HepG2 (cell line): ENCODE measurements around the gene CCNJL. TPM values are rescaled to one million over a fixed set of nuclear protein-coding genes. Genes with fewer than 3 reads are reported as not detected.

Source experiments
- PTBP1 ChIP-seq: fragments of 200-400 bp; formaldehyde crosslinking; IDR thresholded peaks from 2 replicates; pipeline ENCODE4 v1.6.1; 2018; ENCODE audit warnings: low read length, low read depth; ENCODE audit not compliant: poor library complexity, severe bottlenecking
- RARA ChIP-seq: IDR thresholded peaks from 2 replicates; pipeline ENCODE4 v1.6.1; 2016; ENCODE audit warnings: missing genetic modification reagents, missing compliant biosample characterization
- RXRA ChIP-seq: sonication (generic); formaldehyde crosslinking; IDR thresholded peaks from 2 replicates; pipeline ENCODE4 v1.5.1; 2020; ENCODE audit warnings: missing genetic modification reagents
- RXRB ChIP-seq: IDR thresholded peaks from 2 replicates; pipeline ENCODE4 v1.6.1; 2016; ENCODE audit warnings: borderline replicate concordance, missing genetic modification reagents, missing compliant biosample characterization
- polyA plus RNA-seq, 8 experiments: library from polyadenylated mRNA; depleted of rRNA in 3 of 8; stranded (reverse) in 7 of 8; unstranded in 1 of 8; fragments of >200 nt; fragmentation: Illumina TruSeq in 4 of 8; extraction: Trizol in 4 of 8; gene quantifications; 2 replicates each; pipeline versions ENCODE4 v1.2.1 to v1.2.3, GENCODE V29; 2011 to 2016; ENCODE audit warnings: low read depth in 4 of 8, missing spikeins in 1 of 8, mixed read lengths in 1 of 8; ENCODE audit not compliant: insufficient read depth in 1 of 8
- total RNA-seq, 5 experiments: library from RNA; depleted of rRNA; stranded (reverse); fragments of >200 nt; fragmentation: Illumina TruSeq; extraction: Trizol; gene quantifications; 2 replicates each; pipeline ENCODE4 v1.2.3, GENCODE V29; 2016; ENCODE audit warnings: low read depth in 1 of 5
- TF ChIP-seq, protein P1 (sequence below): sonication (generic); formaldehyde crosslinking; IDR thresholded peaks from 2 replicates; pipeline ENCODE4 v1.5.1; 2020; ENCODE audit warnings: mild to moderate bottlenecking, missing genetic modification reagents, borderline replicate concordance
- TF ChIP-seq, protein P2 (sequence below): sonication (generic); formaldehyde crosslinking; IDR thresholded peaks from 2 replicates; pipeline ENCODE4 v1.4.0; 2020; ENCODE audit warnings: mild to moderate bottlenecking, missing genetic modification reagents
- TF ChIP-seq, protein P3 (sequence below): IDR thresholded peaks from 2 replicates; pipeline ENCODE4 v1.6.1; 2018; ENCODE audit warnings: missing genetic modification reagents

CCNJL gene
- total and polyA plus RNA-seq, 2 of the 13 experiments (the other 11 are each of a cell fraction or from before 2014, with no cell fraction given) = 1.6 to 4.4 TPM

DNA sequence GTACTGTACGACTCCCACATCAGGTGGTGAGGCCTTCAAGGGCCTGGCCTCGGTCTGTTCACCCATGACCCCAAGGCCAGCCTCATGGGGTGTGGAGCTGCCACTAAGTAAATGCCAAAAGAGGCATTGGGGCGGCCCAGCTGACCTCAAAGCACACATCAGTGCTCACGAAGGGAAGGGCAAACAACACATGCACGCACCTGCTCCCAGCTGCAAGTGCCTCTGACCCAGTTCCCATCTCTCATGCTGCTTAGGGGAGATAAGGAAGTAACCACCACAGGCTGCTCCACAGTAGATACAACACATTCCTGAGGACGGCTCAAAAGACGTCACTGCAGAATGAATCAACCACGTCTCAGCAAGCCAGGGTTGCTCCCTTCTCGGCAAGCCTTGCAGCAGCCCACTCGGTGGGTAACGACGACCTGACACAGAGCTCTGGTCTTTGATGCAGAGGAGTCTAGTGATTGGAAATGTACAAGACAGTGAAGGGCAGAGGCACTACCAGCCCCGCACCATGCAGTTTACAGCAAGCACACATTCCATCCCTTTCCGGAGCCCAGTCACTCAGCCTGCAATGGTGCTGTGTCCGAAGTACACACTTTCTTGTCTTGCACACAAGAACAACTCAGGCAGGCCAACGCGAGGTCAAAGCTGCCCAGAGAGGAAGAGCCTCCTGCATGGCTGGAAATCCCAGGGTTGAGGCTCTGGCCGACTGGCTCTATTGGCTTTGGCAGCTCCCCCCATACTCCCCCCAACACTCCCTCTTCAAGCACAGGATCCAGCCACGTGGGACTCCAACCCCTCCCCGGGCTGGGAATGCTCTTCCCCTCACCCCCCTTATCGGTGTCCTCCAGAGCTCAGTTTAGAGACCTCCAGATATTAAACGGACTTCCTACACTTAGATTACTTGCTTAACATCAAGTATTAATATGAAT, 51.2 kb downstream of the CCNJL start (continued):
- TF ChIP-seq, protein P1, sequence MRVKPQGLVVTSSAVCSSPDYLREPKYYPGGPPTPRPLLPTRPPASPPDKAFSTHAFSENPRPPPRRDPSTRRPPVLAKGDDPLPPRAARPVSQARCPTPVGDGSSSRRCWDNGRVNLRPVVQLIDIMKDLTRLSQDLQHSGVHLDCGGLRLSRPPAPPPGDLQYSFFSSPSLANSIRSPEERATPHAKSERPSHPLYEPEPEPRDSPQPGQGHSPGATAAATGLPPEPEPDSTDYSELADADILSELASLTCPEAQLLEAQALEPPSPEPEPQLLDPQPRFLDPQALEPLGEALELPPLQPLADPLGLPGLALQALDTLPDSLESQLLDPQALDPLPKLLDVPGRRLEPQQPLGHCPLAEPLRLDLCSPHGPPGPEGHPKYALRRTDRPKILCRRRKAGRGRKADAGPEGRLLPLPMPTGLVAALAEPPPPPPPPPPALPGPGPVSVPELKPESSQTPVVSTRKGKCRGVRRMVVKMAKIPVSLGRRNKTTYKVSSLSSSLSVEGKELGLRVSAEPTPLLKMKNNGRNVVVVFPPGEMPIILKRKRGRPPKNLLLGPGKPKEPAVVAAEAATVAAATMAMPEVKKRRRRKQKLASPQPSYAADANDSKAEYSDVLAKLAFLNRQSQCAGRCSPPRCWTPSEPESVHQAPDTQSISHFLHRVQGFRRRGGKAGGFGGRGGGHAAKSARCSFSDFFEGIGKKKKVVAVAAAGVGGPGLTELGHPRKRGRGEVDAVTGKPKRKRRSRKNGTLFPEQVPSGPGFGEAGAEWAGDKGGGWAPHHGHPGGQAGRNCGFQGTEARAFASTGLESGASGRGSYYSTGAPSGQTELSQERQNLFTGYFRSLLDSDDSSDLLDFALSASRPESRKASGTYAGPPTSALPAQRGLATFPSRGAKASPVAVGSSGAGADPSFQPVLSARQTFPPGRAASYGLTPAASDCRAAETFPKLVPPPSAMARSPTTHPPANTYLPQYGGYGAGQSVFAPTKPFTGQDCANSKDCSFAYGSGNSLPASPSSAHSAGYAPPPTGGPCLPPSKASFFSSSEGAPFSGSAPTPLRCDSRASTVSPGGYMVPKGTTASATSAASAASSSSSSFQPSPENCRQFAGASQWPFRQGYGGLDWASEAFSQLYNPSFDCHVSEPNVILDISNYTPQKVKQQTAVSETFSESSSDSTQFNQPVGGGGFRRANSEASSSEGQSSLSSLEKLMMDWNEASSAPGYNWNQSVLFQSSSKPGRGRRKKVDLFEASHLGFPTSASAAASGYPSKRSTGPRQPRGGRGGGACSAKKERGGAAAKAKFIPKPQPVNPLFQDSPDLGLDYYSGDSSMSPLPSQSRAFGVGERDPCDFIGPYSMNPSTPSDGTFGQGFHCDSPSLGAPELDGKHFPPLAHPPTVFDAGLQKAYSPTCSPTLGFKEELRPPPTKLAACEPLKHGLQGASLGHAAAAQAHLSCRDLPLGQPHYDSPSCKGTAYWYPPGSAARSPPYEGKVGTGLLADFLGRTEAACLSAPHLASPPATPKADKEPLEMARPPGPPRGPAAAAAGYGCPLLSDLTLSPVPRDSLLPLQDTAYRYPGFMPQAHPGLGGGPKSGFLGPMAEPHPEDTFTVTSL (CRISPR knock-in tag) = 0 out of 2 replicates have a peak, but pooled peaks have one; percentile 6
- TF ChIP-seq RARA = peak; percentile 29; the same call in 1 of the 2 replicates
- TF ChIP-seq RXRA (CRISPR knock-in tag) = peak; percentile 30; the same call in 1 of the 2 replicates
- 0 out of 2 replicates have a peak, but pooled peaks have one; percentile 21 for TF ChIP-seq RXRB
- no peak for TF ChIP-seq PTBP1
- TF ChIP-seq, protein P2, sequence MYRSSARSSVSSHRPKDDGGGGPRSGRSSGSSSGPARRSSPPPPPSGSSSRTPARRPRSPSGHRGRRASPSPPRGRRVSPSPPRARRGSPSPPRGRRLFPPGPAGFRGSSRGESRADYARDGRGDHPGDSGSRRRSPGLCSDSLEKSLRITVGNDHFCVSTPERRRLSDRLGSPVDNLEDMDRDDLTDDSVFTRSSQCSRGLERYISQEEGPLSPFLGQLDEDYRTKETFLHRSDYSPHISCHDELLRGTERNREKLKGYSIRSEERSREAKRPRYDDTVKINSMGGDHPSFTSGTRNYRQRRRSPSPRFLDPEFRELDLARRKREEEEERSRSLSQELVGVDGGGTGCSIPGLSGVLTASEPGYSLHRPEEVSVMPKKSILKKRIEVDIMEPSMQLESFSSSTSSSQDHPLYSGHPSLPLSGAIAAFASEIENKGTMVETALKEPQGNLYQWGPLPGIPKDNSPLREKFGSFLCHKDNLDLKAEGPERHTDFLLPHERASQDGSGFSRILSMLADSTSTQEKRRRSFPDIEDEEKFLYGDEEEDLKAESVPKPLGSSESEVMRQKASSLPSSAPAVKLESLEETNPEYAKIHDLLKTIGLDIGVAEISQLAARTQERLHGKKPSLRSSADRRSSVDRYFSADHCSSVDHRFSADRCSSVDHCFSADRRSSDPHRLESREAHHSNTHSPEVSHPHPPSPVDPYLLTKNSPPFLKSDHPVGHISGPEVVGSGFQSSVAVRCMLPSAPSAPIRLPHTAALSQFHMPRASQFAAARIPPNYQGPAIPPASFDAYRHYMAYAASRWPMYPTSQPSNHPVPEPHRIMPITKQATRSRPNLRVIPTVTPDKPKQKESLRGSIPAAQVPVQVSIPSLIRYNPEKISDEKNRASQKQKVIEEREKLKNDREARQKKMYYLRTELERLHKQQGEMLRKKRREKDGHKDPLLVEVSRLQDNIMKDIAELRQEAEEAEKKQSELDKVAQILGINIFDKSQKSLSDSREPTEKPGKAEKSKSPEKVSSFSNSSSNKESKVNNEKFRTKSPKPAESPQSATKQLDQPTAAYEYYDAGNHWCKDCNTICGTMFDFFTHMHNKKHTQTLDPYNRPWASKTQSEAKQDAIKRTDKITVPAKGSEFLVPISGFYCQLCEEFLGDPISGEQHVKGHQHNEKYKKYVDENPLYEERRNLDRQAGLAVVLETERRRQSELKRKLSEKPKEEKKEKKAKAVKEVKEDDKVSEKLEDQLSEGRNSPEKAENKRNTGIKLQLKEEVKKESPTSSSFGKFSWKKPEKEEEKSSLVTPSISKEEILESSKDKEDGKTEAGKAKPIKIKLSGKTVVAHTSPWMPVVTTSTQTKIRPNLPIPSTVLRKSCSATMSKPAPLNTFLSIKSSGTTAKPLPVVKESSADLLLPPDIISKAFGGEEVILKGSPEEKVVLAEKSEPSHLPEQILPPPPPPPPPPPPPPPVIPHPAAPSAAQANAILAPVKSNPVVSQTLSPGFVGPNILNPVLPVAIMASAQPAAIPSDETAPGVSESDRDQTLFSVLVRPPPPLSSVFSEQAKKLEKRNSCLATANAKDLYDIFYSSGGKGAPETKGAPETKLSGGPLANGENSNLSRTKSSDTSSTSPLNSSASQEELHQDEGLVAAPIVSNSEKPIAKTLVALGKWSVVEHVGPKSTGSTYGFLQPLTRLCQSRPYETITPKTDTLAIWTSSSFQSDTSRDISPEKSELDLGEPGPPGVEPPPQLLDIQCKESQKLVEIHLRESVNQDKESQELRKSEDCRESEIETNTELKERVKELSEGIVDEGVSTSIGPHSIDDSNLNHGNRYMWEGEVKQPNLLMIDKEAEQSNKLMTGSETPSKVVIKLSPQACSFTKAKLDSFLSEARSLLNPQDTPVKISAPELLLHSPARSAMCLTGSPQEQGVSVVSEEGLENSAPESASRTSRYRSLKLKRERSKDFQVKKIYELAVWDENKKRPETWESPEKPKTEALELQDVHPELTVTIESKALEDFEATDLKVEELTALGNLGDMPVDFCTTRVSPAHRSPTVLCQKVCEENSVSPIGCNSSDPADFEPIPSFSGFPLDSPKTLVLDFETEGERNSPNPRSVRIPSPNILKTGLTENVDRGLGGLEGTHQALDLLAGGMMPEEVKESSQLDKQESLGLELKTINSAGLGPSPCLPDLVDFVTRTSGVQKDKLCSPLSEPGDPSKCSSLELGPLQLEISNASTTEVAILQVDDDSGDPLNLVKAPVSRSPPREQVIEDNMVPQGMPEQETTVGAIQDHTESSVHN (CRISPR knock-in tag) = no peak
- TF ChIP-seq, protein P3, sequence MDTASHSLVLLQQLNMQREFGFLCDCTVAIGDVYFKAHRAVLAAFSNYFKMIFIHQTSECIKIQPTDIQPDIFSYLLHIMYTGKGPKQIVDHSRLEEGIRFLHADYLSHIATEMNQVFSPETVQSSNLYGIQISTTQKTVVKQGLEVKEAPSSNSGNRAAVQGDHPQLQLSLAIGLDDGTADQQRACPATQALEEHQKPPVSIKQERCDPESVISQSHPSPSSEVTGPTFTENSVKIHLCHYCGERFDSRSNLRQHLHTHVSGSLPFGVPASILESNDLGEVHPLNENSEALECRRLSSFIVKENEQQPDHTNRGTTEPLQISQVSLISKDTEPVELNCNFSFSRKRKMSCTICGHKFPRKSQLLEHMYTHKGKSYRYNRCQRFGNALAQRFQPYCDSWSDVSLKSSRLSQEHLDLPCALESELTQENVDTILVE (CRISPR knock-in tag) = no peak
